Keratinocyte (primary cell): Measurements from ENCODE around the gene DKC1.

Experiments used
- CTCF ChIP-seq, 3 experiments: IDR thresholded peaks in 1 of 3; conservative IDR thresholded peaks in 1 of 3; optimal IDR thresholded peaks in 1 of 3; 2 replicates in 2 of 3; 3 replicates in 1 of 3; pipeline versions ENCODE3 to v1.5.1; 2011; ENCODE audit warnings: low read length in 3 of 3, mild to moderate bottlenecking in 3 of 3, moderate library complexity in 2 of 3, control low read depth in 1 of 3, inconsistent platforms in 1 of 3; ENCODE audit not compliant: insufficient read depth in 2 of 3; ENCODE audit errors: extremely low read depth in 1 of 3
- EZH2 ChIP-seq: IDR thresholded peaks from one replicate; pipeline ENCODE4 v1.6.1; 2012; ENCODE audit warnings: inconsistent platforms, mild to moderate bottlenecking, low read length, moderate library complexity

- TF ChIP-seq CTCF (optimal IDR thresholded peaks at IDR 0.05 in 1 of 3, IDR thresholded peaks at IDR 0.05 in 1 of 3, conservative IDR thresholded peaks at IDR 0.05 in 1 of 3; ENCODE audit: extremely low read depth in 1 of 3, insufficient read depth in 2 of 3, low read length in 3 of 3) = no peak
- TF ChIP-seq EZH2 = no peak
Observed at GRCh38 chrX:154822029-154822428, 59.4 kb downstream of the DKC1 start.
